GM12865 (cell line): ENCODE data around the gene NUP93.

Experiments used
- DNase-seq: peaks from one replicate; pipeline ENCODE4 v3.0.0; 2010; ENCODE audit warnings: low read depth
- H3K4me3 ChIP-seq: 2 replicates; pipeline ENCODE4 v1.5.1; 2011; ENCODE audit warnings: mild to moderate bottlenecking, low read depth, low read length, control low read depth
- TF ChIP-seq, protein P1 (sequence below): IDR thresholded peaks from 2 replicates; pipeline ENCODE4 v1.5.1; 2011; ENCODE audit warnings: low read length, control low read depth, low read depth, inconsistent platforms; ENCODE audit not compliant: insufficient read depth; ENCODE audit errors: missing control alignments

Gene NUP93

DNA sequence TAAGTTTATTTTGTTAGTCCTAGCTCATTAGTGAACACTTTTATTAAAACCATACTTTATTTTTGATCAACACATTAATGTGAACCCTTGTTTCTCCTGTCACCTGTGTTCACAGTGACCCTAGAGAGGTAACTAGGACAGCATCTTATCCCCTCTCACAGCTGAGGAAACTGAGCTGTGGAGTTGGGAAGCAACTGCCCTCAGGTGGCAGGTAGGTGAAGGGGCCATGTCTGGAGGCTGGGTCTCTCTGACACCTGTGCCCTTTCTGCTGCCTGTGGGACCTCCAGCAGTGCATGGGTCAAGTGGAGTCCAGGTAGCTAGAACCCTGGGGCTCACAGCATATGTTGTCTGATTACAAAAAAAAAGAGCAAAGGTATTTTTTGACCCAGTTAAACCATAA, 112.2 kb downstream of the NUP93 start:
- no peak overlapping the region for H3K4me3 ChIP-seq

DNA sequence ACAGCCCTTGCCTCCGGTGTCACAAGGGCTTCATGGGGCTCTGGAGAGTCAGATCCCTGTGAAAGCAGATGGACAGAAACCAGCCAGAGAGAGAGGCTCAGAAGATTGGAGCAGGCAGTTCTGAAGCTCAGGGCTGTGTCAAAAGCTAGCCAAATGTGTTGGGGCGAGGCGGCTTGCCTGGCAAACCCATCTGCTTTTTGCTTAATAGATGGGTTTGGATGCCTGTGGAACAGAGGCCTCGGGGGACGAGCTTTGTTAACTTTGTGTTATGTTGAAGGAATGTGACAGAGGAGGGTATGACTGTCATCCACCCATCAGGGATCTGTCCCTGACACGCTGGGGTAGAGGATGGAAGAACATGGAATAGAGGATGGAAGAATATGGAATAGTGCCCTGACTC, 114.1 kb downstream of the NUP93 start:
- TF ChIP-seq, protein P1, sequence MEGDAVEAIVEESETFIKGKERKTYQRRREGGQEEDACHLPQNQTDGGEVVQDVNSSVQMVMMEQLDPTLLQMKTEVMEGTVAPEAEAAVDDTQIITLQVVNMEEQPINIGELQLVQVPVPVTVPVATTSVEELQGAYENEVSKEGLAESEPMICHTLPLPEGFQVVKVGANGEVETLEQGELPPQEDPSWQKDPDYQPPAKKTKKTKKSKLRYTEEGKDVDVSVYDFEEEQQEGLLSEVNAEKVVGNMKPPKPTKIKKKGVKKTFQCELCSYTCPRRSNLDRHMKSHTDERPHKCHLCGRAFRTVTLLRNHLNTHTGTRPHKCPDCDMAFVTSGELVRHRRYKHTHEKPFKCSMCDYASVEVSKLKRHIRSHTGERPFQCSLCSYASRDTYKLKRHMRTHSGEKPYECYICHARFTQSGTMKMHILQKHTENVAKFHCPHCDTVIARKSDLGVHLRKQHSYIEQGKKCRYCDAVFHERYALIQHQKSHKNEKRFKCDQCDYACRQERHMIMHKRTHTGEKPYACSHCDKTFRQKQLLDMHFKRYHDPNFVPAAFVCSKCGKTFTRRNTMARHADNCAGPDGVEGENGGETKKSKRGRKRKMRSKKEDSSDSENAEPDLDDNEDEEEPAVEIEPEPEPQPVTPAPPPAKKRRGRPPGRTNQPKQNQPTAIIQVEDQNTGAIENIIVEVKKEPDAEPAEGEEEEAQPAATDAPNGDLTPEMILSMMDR = no peak
- H3K4me3 ChIP-seq = no peak overlapping the region
- no peak for DNase-seq

More for the DNA sequence above, 112.2 kb downstream of the NUP93 start:
- TF ChIP-seq, protein P1 = no peak
- no peak for DNase-seq

DNA sequence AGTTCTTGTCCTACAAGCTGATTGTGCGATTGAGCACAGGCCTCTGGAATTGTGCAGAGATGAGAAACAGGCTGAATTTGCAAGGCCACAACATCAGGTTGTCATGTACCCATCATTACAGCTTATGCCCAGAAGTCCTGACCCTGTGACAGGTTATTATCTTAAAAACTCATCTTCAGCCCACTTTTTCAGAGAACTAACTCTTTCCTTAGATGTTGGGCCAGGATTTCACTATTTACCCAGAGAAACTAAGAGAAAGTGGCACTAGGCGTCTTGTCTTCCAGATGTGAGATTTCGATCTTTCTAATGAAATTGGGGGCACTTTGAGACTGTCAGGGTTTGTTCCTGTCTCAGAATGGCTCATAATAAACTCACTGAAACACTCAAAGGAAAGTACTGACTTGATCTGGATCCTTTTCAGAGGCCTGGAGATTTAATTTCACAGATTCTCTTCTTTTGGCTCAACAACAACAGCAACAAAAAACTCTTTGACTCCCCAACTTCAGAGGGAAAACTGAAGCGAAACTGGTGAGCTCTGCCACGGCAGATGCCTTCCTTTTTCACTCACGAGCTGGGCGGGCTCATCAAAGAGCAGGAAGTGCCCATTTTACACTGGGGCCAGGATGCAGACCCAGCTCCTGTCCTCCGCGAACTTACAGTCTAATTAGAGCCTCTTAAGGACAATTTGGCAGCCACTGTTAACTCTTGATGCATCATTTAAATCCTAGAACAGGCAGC, 117.4 kb downstream of the NUP93 start:
- peak; percentile 44 for DNase-seq
- TF ChIP-seq, protein P1 = no peak
- no peak overlapping the region for H3K4me3 ChIP-seq

DNA sequence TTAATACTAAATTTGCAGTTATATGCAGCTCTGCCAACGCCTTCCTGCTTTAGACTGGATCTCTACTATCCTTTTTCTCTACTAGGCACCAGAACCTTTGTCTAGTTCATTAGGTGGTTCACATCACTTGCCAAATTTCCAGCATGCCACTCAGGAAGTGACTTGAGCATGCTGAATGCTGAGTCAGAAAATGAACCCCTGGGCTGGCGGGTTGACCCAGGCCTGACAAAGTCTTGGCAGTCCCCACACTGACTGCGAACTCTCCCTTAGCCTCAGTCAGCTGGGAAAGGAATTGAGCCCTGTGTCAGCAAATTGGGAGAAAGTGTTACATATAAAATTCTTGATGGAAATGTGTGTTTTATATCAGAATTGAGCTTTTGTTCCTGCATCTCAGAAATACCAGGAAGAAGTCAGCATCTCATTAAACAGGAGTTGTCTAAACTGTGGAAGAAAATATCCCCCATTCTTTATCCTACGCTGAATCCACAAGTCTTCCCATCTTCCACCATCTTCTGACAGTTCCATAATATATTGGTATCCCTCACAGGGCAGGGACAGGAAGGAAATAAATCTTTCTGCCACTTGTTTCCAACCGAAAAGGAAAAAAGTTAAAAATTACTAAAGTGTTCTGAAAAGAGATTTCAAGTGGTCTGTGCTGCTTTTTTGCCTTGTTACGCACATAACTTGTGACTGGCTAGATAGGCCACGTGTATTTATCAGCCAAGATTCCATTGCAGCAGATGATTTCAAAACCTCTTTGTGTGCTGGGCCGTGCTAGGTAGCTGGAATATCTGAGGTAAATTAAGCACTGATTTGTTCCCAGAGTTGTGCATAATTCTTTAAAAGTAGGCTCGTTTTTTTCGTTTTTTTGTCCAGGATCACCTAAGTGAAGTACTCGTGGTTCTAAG, 118.4 kb downstream of the NUP93 start:
- TF ChIP-seq, protein P1 = no peak
- H3K4me3 ChIP-seq = no peak overlapping the region
- DNase-seq = no peak

DNA sequence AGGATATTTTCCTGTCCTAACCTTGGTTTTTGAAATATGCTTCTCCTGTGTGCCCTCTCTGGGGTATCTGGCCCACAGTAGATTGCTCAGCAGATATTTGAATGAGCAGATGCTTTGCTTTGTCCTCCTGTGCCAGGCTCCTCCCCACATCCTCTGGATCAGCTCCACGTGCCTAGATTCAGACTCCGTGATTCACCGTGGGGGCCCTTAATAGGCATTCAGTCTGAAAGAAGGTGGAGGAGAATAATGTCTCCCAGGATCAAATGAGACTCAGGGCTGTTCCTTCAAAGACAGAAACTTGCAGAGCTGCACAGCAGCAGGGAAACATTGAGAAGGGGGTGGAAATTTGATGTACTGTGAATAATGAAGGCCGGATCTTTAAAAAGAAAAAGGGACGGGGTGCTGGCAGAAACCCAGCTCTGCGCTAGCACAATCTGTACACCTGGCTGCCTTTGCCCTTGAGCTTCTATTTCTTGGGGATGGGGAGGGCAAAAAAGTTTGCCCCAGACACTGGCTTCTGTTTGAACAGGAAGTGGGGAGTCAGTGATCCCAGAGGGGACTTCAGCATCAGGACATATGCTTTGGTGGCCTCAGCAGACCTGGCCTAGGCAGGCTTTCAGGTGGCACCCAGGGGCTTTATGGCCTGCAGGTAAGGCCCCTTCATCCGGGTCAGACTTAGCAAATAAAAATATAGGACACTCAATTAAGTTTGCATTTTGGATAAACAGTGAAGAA, 119.2 kb downstream of the NUP93 start:
- H3K4me3 ChIP-seq = no peak overlapping the region
- TF ChIP-seq, protein P1 = no peak
- DNase-seq = no peak

DNA sequence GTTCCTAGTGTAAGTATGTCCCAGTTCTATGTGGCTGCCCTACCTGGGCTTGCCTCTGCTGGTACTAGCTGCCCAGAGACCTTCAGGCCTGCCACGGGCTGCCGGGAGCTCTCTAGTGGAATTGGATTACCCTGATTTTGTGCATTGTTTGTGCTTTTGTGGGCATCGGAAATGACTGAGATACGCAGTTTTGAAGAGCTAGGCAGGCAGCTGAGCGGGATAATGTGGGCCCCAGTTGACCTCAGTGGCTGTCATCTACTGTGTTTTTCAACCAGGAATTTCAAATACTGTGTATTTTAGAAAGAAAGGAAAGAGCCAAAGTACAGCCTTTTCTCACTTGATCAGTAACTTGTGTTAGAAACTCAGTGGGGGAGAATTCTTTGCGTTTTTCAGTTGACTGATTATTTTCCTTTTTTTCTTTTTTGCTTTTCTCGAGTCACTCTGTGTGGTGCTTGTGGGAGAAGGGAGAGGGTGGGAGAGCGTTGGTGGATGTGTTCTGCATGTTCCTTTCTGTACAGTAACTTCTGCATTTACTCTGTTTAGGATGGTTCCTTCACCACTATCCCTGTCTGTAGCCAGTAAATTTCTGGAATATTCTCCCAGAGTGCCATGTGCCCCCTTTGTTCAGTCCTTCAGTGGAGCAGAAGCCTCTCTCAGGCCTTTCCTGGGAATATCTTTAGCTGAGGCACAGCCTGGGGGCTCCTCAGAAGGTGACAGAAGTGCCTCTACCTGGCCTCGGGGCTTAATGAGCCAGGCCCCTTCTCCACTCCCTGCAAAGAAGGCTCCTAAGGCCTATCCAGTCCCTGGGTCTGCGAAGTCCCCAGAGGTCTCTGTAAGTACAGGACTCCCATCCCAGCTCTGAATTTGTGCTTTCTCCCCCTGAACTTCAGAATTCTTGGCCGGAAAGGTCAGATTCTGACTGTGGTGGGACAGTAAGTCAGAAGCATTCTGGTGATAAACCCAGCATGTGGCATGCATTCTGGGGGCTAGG, 120.1 kb downstream of the NUP93 start:
- H3K4me3 ChIP-seq = no peak overlapping the region
- TF ChIP-seq, protein P1 = no peak
- DNase-seq = no peak
